K562 (cell line): ENCODE measurements around the gene TIMM44. TPM values are rescaled to one million over a fixed set of nuclear protein-coding genes. Genes with fewer than 3 reads are reported as not detected.

Experiments
- ATAC-seq: fragments of 200-7000 bp; cut with Tn5 transposase; 3 replicates; pipeline ENCODE4 v1.9.1; 2020; ENCODE audit warnings: moderate library complexity
- BruUV-seq: library from RNA; stranded (reverse); fragments of 400-500 nt; replicated peaks from 2 replicates; lab custom pipeline; 2021; lab: Mats Ljungman, UMichigan
- CTCF ChIA-PET: fragments of 300-600 bp; formaldehyde crosslinking; extraction: SDS; loops from one replicate; lab custom pipeline; 2021; ENCODE audit warnings: low intra/inter-chr PET ratio; lab: Yijun Ruan, JAX
- POLR2A ChIA-PET: fragments of 300-600, 350-650 bp; sonication (Branson Sonifier 250); formaldehyde crosslinking; extraction: SDS; loops from one replicate; lab custom pipeline; 2021; ENCODE audit warnings: antibody characterized with exemption, inconsistent platforms; lab: Yijun Ruan, JAX
- DNase-seq, 4 experiments: peaks; one replicate each; pipeline versions ENCODE4 v3.0.0 to v3.0.0-alpha.2; 2011 to 2018; ENCODE audit warnings: low spot score in 3 of 4, mixed read lengths in 3 of 4; ENCODE audit errors: extremely low read depth in 1 of 4
- FAIRE-seq: peaks from 2 replicates; lab custom pipeline; 2011; peaks lifted over from hg19 to GRCh38; lab: Jason Lieb, UNC
- H2AFZ ChIP-seq: 2 replicates; pipeline ENCODE4 v1.6.0; 2011; ENCODE audit warnings: low read depth, low read length, control low read depth, inconsistent platforms
- H3K27ac ChIP-seq: fragments of 200-600 bp; 3 replicates; pipeline ENCODE4 v1.8.0; 2011; ENCODE audit warnings: low read depth, mild to moderate bottlenecking, control low read depth, inconsistent platforms, low read length, moderate library complexity, mixed read lengths; ENCODE audit errors: extremely low read depth
- H3K27me3 ChIP-seq, 2 experiments: fragments of 300-600 bp in 1 of 2; 2 replicates in 1 of 2; 3 replicates in 1 of 2; pipeline versions ENCODE4 v1.6.0 to v1.8.0; 2011; ENCODE audit warnings: inconsistent platforms in 2 of 2, low read length in 2 of 2, mild to moderate bottlenecking in 1 of 2, mixed read lengths in 1 of 2, moderate library complexity in 1 of 2; ENCODE audit not compliant: control insufficient read depth in 2 of 2, insufficient read depth in 2 of 2
- H3K36me3 ChIP-seq: fragments of 300-600 bp; 3 replicates; pipeline ENCODE4 v1.8.0; 2011; ENCODE audit warnings: mild to moderate bottlenecking, low read length, inconsistent platforms; ENCODE audit not compliant: control insufficient read depth, insufficient read depth
- H3K4me1 ChIP-seq, 2 experiments: fragments of 200-600 bp in 1 of 2; replicated peaks in 1 of 2; 2 replicates in 1 of 2; 3 replicates in 1 of 2; pipeline versions ENCODE4 v1.5.1 to v1.8.0; 2011; ENCODE audit warnings: inconsistent platforms in 2 of 2, low read length in 2 of 2, mild to moderate bottlenecking in 1 of 2, mixed read lengths in 1 of 2, moderate library complexity in 1 of 2; ENCODE audit not compliant: control insufficient read depth in 2 of 2, insufficient read depth in 2 of 2
- H3K4me2 ChIP-seq: 2 replicates; pipeline ENCODE4 v1.6.1; 2011; ENCODE audit warnings: low read length, control low read depth, inconsistent platforms, mixed read lengths; ENCODE audit not compliant: insufficient read depth
- H3K4me3 ChIP-seq: fragments of 200-600 bp; sonication (generic), shearing (Covaris generic); 2 replicates; pipeline ENCODE4 v1.5.1; 2016; ENCODE audit warnings: control low read depth, inconsistent platforms
- H3K79me2 ChIP-seq: fragments of 200-600 bp; 3 replicates; pipeline ENCODE4 v1.8.0; 2011; ENCODE audit warnings: low read length, inconsistent platforms; ENCODE audit not compliant: control insufficient read depth, insufficient read depth
- H3K9ac ChIP-seq, 2 experiments: 2 replicates each; pipeline versions ENCODE4 v1.6.0 to v1.6.1; 2011; ENCODE audit warnings: low read depth in 2 of 2, low read length in 2 of 2, control low read depth in 1 of 2, inconsistent platforms in 1 of 2, mild to moderate bottlenecking in 1 of 2, mixed read lengths in 1 of 2; ENCODE audit not compliant: insufficient read depth in 1 of 2
- H3K9me1 ChIP-seq: one replicate; pipeline ENCODE4 v1.6.0; 2011; ENCODE audit warnings: inconsistent platforms, mild to moderate bottlenecking, low read length, moderate library complexity; ENCODE audit not compliant: control insufficient read depth, insufficient read depth
- H3K9me3 ChIP-seq: replicated peaks from 2 replicates; pipeline ENCODE4 v1.5.1; 2011; ENCODE audit warnings: low read depth, low read length, inconsistent platforms; ENCODE audit not compliant: control insufficient read depth, insufficient read depth
- H4K20me1 ChIP-seq: replicated peaks from 2 replicates; pipeline ENCODE4 v1.6.1; 2011; ENCODE audit warnings: low read length, inconsistent platforms, mixed read lengths; ENCODE audit not compliant: control insufficient read depth, insufficient read depth
- CAMTA2 ChIP-seq: fragments of 250-450 bp; sonication (Bioruptor Pico); conservative IDR thresholded peaks from 2 replicates; pipeline ENCODE4 v1.5.1; 2022
- HMG20B ChIP-seq: fragments of 250-450 bp; sonication (Bioruptor Pico); IDR thresholded peaks from 2 replicates; pipeline ENCODE4 v1.5.0; 2021; ENCODE audit warnings: mild to moderate bottlenecking
- IFI16 ChIP-seq: fragments of 250-450 bp; sonication (Bioruptor Pico); IDR thresholded peaks from 2 replicates; pipeline ENCODE4 v2.1.2; 2022; ENCODE audit warnings: mild to moderate bottlenecking, inconsistent platforms
- NR2C1 ChIP-seq, 2 experiments: fragments of 450-650 bp; IDR thresholded peaks; 2 replicates each; pipeline ENCODE4 v1.6.1; 2017; ENCODE audit warnings: mild to moderate bottlenecking in 2 of 2, antibody characterized with exemption in 1 of 2, inconsistent platforms in 1 of 2, missing compliant biosample characterization in 1 of 2, missing genetic modification characterization in 1 of 2
- SAFB ChIP-seq: fragments of 200-400 bp; formaldehyde crosslinking; IDR thresholded peaks from 2 replicates; pipeline ENCODE4 v1.6.1; 2017; ENCODE audit warnings: low read depth, low read length, borderline replicate concordance
- ZFX ChIP-seq: sonication (generic); formaldehyde crosslinking; IDR thresholded peaks from 2 replicates; pipeline ENCODE4 v1.8.0; 2022; ENCODE audit warnings: mild to moderate bottlenecking, missing genetic modification reagents, moderate library complexity
- WGBS: fragments of 100-300 bp; shearing (Covaris generic); methylation state at CpG from one replicate; pipeline ENCODE4 v1.1.6; 2016; ENCODE audit warnings: low coverage, mixed read lengths; ENCODE audit not compliant: insufficient coverage; ENCODE audit errors: missing lambda C conversion rate; 5-methylcytosine and 5-hydroxymethylcytosine counted together
- in situ Hi-C: fragments of 300-500 bp; cut with MboI; formaldehyde crosslinking; loops from 4 replicates; pipeline ENCODE4 v1.15.0; 2018; ENCODE audit warnings: inconsistent platforms, mixed read lengths
- intact Hi-C: fragments of 100-400 bp; cut with micrococcal nuclease; formaldehyde crosslinking; loops from 2 replicates; pipeline ENCODE4 v1.14.2; 2022
- polyA plus RNA-seq, 8 experiments: library from polyadenylated mRNA; depleted of rRNA in 4 of 8; stranded (reverse) in 5 of 8; unstranded in 3 of 8; fragments of >200 nt; fragmentation: Nextera tagmentation in 2 of 8; fragmentation: Illumina TruSeq in 1 of 8; extraction: Ambion mirVana in 2 of 8; extraction: Trizol in 1 of 8; gene quantifications; 2 replicates each; pipeline versions ENCODE4 v1.2.1 to v1.2.3, GENCODE V29; 2011 to 2014; ENCODE audit warnings: inconsistent platforms in 1 of 8, missing spikeins in 1 of 8
- total RNA-seq, 7 experiments: library from RNA; depleted of rRNA in 6 of 7; stranded (reverse); fragments of >200 nt in 6 of 7; fragmentation: Illumina TruSeq in 2 of 7; extraction: Trizol in 2 of 7; gene quantifications; 2 replicates each; pipeline versions ENCODE4 v1.2.1 to v1.2.3, GENCODE V29; 2011 to 2021; ENCODE audit warnings: low replicate concordance in 1 of 7
- TF ChIP-seq, protein P1 (sequence below): fragments of 250-450 bp; sonication (Bioruptor Pico); IDR thresholded peaks from 2 replicates; pipeline ENCODE4 v1.5.0; 2021
- TF ChIP-seq, protein P2 (sequence below): fragments of 250-450 bp; sonication (Bioruptor Pico); IDR thresholded peaks from 2 replicates; pipeline ENCODE4 v1.6.1; 2021; ENCODE audit warnings: mild to moderate bottlenecking
- TF ChIP-seq, protein P3 (sequence below): fragments of 450-650 bp; IDR thresholded peaks from 2 replicates; pipeline ENCODE4 v1.6.1; 2016; ENCODE audit warnings: borderline replicate concordance

Gene TIMM44
- total and polyA plus RNA-seq, 9 of the 15 experiments (the other 6 are each of a cell fraction or from before 2014, with no cell fraction given) = 10.3 to 231 (median 89.3) TPM

DNA sequence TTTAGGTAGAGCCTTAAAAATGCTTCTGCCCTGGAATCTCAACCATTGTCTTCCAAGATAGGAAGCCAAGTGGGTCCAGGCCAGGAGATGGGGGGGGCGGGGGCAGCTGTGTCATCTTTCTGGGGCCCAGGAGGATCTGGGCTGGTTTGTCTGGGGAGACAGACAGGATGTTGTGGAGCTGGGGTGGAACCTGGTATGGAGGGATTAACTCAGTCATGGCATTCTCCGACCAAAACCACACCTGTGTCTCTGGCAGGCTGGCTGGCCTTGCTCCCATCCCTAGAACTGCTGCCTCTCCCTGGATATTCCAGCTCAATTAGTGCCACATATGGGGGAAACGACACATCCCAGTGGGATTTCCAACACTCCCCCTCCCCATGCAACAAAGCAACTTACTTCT lies 42.5 kb downstream of the TIMM44 start:
- TF ChIP-seq, protein P1, sequence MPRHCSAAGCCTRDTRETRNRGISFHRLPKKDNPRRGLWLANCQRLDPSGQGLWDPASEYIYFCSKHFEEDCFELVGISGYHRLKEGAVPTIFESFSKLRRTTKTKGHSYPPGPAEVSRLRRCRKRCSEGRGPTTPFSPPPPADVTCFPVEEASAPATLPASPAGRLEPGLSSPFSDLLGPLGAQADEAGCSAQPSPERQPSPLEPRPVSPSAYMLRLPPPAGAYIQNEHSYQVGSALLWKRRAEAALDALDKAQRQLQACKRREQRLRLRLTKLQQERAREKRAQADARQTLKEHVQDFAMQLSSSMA = no peak
- no peak for TF ChIP-seq IFI16 (CRISPR knock-in tag)
- Histone ChIP-seq H2AFZ (no peak overlapping the region), H3K79me2 (peaks cover 33% of the 10 kb centered on the region), H3K9me1 (peaks cover 7% of the 10 kb centered on the region), H3K4me2 (no peak overlapping the region), H3K36me3 (peaks cover 31% of the 10 kb centered on the region; the same call in 2 of the 3 replicates), H3K4me3 (no peak overlapping the region), H4K20me1 (no peaks in the 10 kb centered on the region), H3K9ac (no peak overlapping the region), H3K9me3 (no peaks in the 10 kb centered on the region), H3K4me1 (peaks cover 13 to 46% of the 10 kb centered on the region in 2 experiments; a peak in 4 of 5 replicates), H3K27me3 (no peaks in the 10 kb centered on the region), H3K27ac (no peak overlapping the region)
- POLR2A ChIA-PET = interaction anchor here (0.5 to 5.3 kb wide), 6 partner anchors 12 to 891 kb away, joined by 3 to 72 read pairs (median 4); partner anchors contain the start of genes LRRC8E and SNAPC2
- in situ Hi-C loops (no loop called here), intact Hi-C loops (no loop called here)
- 67% methylated on average over 2 of the region's 3 CpGs for WGBS
- DNase-seq = no peak
- BruUV-seq = no TSS peak
- no peak for FAIRE-seq
- no peak for ATAC-seq
- CTCF ChIA-PET = interaction anchor here (1.2 kb wide), 1 partner anchor 48 kb away, joined by 3 read pairs; no protein-coding TSS in a partner anchor

DNA sequence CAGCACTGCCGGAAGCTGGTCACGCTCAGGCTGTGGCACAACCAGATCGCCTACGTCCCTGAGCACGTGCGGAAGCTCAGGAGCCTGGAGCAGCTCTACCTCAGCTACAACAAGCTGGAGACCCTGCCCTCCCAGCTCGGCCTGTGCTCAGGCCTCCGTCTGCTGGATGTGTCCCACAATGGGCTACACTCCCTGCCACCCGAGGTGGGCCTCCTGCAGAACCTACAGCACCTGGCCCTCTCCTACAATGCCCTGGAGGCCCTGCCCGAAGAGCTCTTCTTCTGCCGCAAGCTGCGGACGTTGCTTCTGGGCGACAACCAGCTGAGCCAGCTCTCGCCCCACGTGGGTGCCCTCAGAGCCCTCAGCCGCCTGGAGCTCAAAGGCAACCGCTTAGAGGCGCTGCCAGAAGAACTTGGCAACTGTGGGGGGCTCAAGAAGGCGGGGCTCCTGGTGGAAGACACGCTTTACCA lies 43.0 kb downstream of the TIMM44 start:
- DNase-seq = no peak
- no peaks in the 10 kb centered on the region for H4K20me1 ChIP-seq
- CTCF ChIA-PET = no interaction called here
- H3K79me2 ChIP-seq = peaks cover 28% of the 10 kb centered on the region
- H3K9ac ChIP-seq = no peak overlapping the region; a peak in 1 of 4 replicates
- no peak for FAIRE-seq
- H3K27ac ChIP-seq = no peak overlapping the region
- no peak overlapping the region for H2AFZ ChIP-seq
- WGBS = 86% methylated on average over 12 of the region's 21 CpGs
- no peaks in the 10 kb centered on the region for H3K9me3 ChIP-seq
- POLR2A ChIA-PET = interaction anchor here (0.6 to 5.3 kb wide), 6 partner anchors 11 to 349 kb away, joined by 3 to 72 read pairs (median 4); partner anchors contain the start of genes LRRC8E and SNAPC2
- H3K4me2 ChIP-seq = no peak overlapping the region
- ATAC-seq = no peak
- peaks cover 26% of the 10 kb centered on the region; the same call in 2 of the 3 replicates for H3K36me3 ChIP-seq
- H3K4me3 ChIP-seq = no peak overlapping the region
- H3K4me1 ChIP-seq = peaks cover 13 to 43% of the 10 kb centered on the region in 2 experiments; a peak in 4 of 5 replicates
- peaks cover 7% of the 10 kb centered on the region for H3K9me1 ChIP-seq
- intact Hi-C loops (no loop called here), in situ Hi-C loops (no loop called here)
- H3K27me3 ChIP-seq = no peaks in the 10 kb centered on the region
- BruUV-seq = no TSS peak
- TF ChIP-seq, protein P2, sequence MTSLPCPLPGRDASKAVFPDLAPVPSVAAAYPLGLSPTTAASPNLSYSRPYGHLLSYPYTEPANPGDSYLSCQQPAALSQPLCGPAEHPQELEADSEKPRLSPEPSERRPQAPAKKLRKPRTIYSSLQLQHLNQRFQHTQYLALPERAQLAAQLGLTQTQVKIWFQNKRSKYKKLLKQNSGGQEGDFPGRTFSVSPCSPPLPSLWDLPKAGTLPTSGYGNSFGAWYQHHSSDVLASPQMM (CRISPR knock-in tag) = no peak
- TF ChIP-seq SAFB (no peak), NR2C1 (IDR thresholded peaks at IDR 0.05) (no peak), NR2C1 (tag; IDR thresholded peaks at IDR 0.05) (no peak), HMG20B (no peak), CAMTA2 (no peak), ZFX (CRISPR knock-in tag) (no peak)
- TF ChIP-seq, protein P3, sequence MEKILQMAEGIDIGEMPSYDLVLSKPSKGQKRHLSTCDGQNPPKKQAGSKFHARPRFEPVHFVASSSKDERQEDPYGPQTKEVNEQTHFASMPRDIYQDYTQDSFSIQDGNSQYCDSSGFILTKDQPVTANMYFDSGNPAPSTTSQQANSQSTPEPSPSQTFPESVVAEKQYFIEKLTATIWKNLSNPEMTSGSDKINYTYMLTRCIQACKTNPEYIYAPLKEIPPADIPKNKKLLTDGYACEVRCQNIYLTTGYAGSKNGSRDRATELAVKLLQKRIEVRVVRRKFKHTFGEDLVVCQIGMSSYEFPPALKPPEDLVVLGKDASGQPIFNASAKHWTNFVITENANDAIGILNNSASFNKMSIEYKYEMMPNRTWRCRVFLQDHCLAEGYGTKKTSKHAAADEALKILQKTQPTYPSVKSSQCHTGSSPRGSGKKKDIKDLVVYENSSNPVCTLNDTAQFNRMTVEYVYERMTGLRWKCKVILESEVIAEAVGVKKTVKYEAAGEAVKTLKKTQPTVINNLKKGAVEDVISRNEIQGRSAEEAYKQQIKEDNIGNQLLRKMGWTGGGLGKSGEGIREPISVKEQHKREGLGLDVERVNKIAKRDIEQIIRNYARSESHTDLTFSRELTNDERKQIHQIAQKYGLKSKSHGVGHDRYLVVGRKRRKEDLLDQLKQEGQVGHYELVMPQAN = no peak
